Fibroblast of lung (primary cell): ENCODE data around the gene CHD5.

Experiments
- CTCF ChIP-seq, 2 donors: IDR thresholded peaks in 1 of 2; conservative IDR thresholded peaks in 1 of 2; 1 replicate in 1 of 2; 2 replicates in 1 of 2; pipeline ENCODE4 v1.5.1; 2011 to 2012; ENCODE audit warnings: low read length in 2 of 2, control low read depth in 1 of 2, inconsistent platforms in 1 of 2, low read depth in 1 of 2, mild to moderate bottlenecking in 1 of 2
- EZH2 ChIP-seq: IDR thresholded peaks from 2 replicates; pipeline ENCODE4 v1.5.1; 2012; ENCODE audit warnings: low read length, control low read depth, mild to moderate bottlenecking; ENCODE audit errors: missing control alignments

- peak; percentile 23 to 59 for TF ChIP-seq CTCF (conservative IDR thresholded peaks at IDR 0.05 in 1 of 2, IDR thresholded peaks at IDR 0.05 in 1 of 2; ENCODE audit: low read depth in 1 of 2, low read length in 2 of 2)
- TF ChIP-seq EZH2: no peak
Measured at GRCh38 chr1:6185635-6186382, 5.7 kb upstream of the CHD5 start.
